ENCODE measurements around the gene TMEFF2. TPM values are rescaled to one million over a fixed set of nuclear protein-coding genes. Genes with fewer than 3 reads are reported as not detected.

Gene TMEFF2
- total and polyA plus RNA-seq, 2 of the 8 experiments (the other 6 are each of a cell fraction or from before 2014, with no cell fraction given) = 0.91 to 3.7 TPM

GRCh38 chr2:192122946-192123345 is 71.8 kb downstream of the TMEFF2 start (continued):
- TF ChIP-seq CHD7 (IDR thresholded peaks at IDR 0.05; ENCODE audit: insufficient replicate concordance, low read length) = no peak
- no peak for TF ChIP-seq KDM4A (IDR thresholded peaks at IDR 0.05; ENCODE audit: low read depth, low read length, severe bottlenecking)
- TF ChIP-seq ASH2L (IDR thresholded peaks at IDR 0.05; ENCODE audit: low read length) = no peak
- TF ChIP-seq TBP (IDR thresholded peaks at IDR 0.05; ENCODE audit: low read depth, low read length) = no peak
- no peak for TF ChIP-seq EGR1 (IDR thresholded peaks at IDR 0.05; ENCODE audit: borderline replicate concordance, low read depth, low read length)
- no peak for TF ChIP-seq TEAD4 (IDR thresholded peaks at IDR 0.05; ENCODE audit: low read depth, low read length)

Data from H1 (cell line).